ENCODE results near the gene MALAT1. TPM values are rescaled to one million over a fixed set of nuclear protein-coding genes. Genes with fewer than 3 reads are reported as not detected.

Gene MALAT1
- total RNA-seq, 4 donors from 2014 or later: 16,732 to 21,734 (median 18,618) TPM

GRCh38 chr11:65470433-65471049 lies 28.3 kb upstream of the MALAT1 start:
- TF ChIP-seq CTCF (IDR thresholded peaks at IDR 0.05; ENCODE audit: low read depth): no peak

GRCh38 chr11:65471447-65471891 lies 27.4 kb upstream of the MALAT1 start:
- TF ChIP-seq CTCF (IDR thresholded peaks at IDR 0.05; ENCODE audit: low read depth): no peak

GRCh38 chr11:65473278-65473860 lies 25.5 kb upstream of the MALAT1 start:
- no peak for TF ChIP-seq CTCF (IDR thresholded peaks at IDR 0.05; ENCODE audit: low read depth)

- no peak for TF ChIP-seq CTCF (IDR thresholded peaks at IDR 0.05; ENCODE audit: low read depth)
Observed at GRCh38 chr11:65474864-65475263, 24.0 kb upstream of the MALAT1 start.

GRCh38 chr11:65476632-65477148 lies 22.2 kb upstream of the MALAT1 start:
- no peak for TF ChIP-seq CTCF (IDR thresholded peaks at IDR 0.05; ENCODE audit: low read depth)

- TF ChIP-seq CTCF (IDR thresholded peaks at IDR 0.05; ENCODE audit: low read depth): no peak
Observed at GRCh38 chr11:65477149-65477965, 21.5 kb upstream of the MALAT1 start.

All from subcutaneous adipose tissue (tissue), 4 donors.